PFSK-1 (cell line): ENCODE data around the gene TTC24.
A peak's percentile ranks its signal among the peaks of the same experiment; 100 is the strongest.

Experiments used
- FOXP2 ChIP-seq: optimal IDR thresholded peaks from 2 replicates; pipeline ENCODE3; 2011; ENCODE audit warnings: borderline replicate concordance, control low read depth, inconsistent platforms; ENCODE audit not compliant: insufficient read depth; ENCODE audit errors: extremely low read length, extremely low read depth
- POLR2AphosphoS5 ChIP-seq: IDR thresholded peaks from 2 replicates; pipeline ENCODE4 v1.6.1; 2012; ENCODE audit warnings: low read depth, mild to moderate bottlenecking, control low read depth, low read length, moderate library complexity
- REST ChIP-seq, 2 experiments: IDR thresholded peaks; 2 replicates each; pipeline versions ENCODE4 v1.6.1 to v1.8.0; 2011 to 2012; ENCODE audit warnings: low read depth in 2 of 2, low read length in 2 of 2, control low read depth in 1 of 2, inconsistent platforms in 1 of 2, mild to moderate bottlenecking in 1 of 2, moderate library complexity in 1 of 2; ENCODE audit not compliant: insufficient read depth in 1 of 2
- SIN3A ChIP-seq: IDR thresholded peaks from 2 replicates; pipeline ENCODE4 v1.6.1; 2012; ENCODE audit warnings: mild to moderate bottlenecking, low read length, moderate library complexity, borderline replicate concordance; ENCODE audit not compliant: insufficient read depth
- TAF1 ChIP-seq: IDR thresholded peaks from 2 replicates; pipeline ENCODE4 v1.6.1; 2012; ENCODE audit warnings: low read length, control low read depth, borderline replicate concordance; ENCODE audit not compliant: insufficient read depth

The TTC24 gene

GRCh38 chr1:156571919-156572662 is 7.4 kb upstream of the TTC24 start, which contains the start of gene IQGAP3:
Gene IQGAP3, minus strand, starts transcription at chr1:156572565. Its CDS starts 36 bp downstream, at chr1:156572529.
- TF ChIP-seq SIN3A (peak; percentile 99), FOXP2 (no peak)

DNA sequence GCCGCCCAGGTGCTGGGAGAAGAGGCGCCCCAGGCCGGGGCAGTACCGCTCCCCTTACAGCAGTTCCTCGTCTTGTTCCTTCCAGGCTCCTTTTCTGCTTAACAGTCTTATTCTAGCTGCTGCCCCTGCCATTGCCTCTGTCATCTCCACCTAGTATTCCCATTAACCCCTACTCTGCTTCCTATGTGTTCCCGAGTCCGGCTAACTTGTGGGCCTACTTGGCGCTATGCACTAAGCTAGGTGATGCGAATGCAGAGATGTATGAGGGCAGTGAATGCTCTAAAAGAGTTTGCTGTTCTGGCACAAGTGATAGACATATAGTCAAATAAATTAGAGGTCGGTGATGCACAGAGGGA is 6.9 kb upstream of the TTC24 start:
- TF ChIP-seq SIN3A (no peak), TAF1 (no peak), POLR2AphosphoS5 (no peak), REST (IDR thresholded peaks at IDR 0.05; ENCODE audit: insufficient read depth in 1 of 2, low read depth in 2 of 2, low read length in 2 of 2) (no peak), FOXP2 (no peak)

- TF ChIP-seq SIN3A (no peak), POLR2AphosphoS5 (no peak), FOXP2 (no peak), TAF1 (no peak), REST (IDR thresholded peaks at IDR 0.05; ENCODE audit: insufficient read depth in 1 of 2, low read depth in 2 of 2, low read length in 2 of 2) (no peak)
These were observed 5.4 kb upstream of the TTC24 start for GRCh38 chr1:156574039-156574633.

- TF ChIP-seq REST (IDR thresholded peaks at IDR 0.05; ENCODE audit: insufficient read depth in 1 of 2, low read depth in 2 of 2, low read length in 2 of 2), result no peak
- no peak for TF ChIP-seq POLR2AphosphoS5
- no peak for TF ChIP-seq TAF1
- no peak for TF ChIP-seq SIN3A
- TF ChIP-seq FOXP2, result no peak
These were observed 2.0 kb upstream of the TTC24 start for GRCh38 chr1:156577550-156577949.

GRCh38 chr1:156578055-156578454 is 1.5 kb upstream of the TTC24 start:
- TF ChIP-seq REST (IDR thresholded peaks at IDR 0.05; ENCODE audit: insufficient read depth in 1 of 2, low read depth in 2 of 2, low read length in 2 of 2) (no peak), TAF1 (no peak), FOXP2 (no peak)
